ENCODE results near the gene CTSW.

Gene CTSW

GRCh38 chr11:65855927-65856363 is 23.7 kb upstream of the CTSW start:
- DNase-seq (ENCODE audit: low read depth), result no peak

GRCh38 chr11:65856689-65857499 is 22.7 kb upstream of the CTSW start:
- peak; percentile 62 for DNase-seq (ENCODE audit: low read depth)

GRCh38 chr11:65857500-65857852 is 22.2 kb upstream of the CTSW start:
- DNase-seq (ENCODE audit: low read depth), result no peak

GRCh38 chr11:65857853-65858680 is 21.6 kb upstream of the CTSW start, which contains the start of gene CFL1:
TSS of gene CFL1 (minus strand) at chr11:65858180. CDS start at chr11:65858099, 81 bp downstream.
- DNase-seq (ENCODE audit: low read depth), result peak; percentile 96

- DNase-seq (ENCODE audit: low read depth), result no peak
Measured at GRCh38 chr11:65858681-65859087, 21.0 kb upstream of the CTSW start.

GRCh38 chr11:65859095-65859811 is 20.4 kb upstream of the CTSW start:
- DNase-seq (ENCODE audit: low read depth), result peak; percentile 99

GRCh38 chr11:65859812-65860277 is 19.8 kb upstream of the CTSW start:
- DNase-seq (ENCODE audit: low read depth), result no peak

- peak; percentile 99 for DNase-seq (ENCODE audit: low read depth)
Measured at GRCh38 chr11:65860278-65861164, 19.1 kb upstream of the CTSW start, which contains the start of gene MUS81. TSS of gene MUS81 (plus strand) at chr11:65860433. CDS start at chr11:65860754, 321 bp downstream.

- no peak for DNase-seq (ENCODE audit: low read depth)
Measured at GRCh38 chr11:65861165-65861505, 18.5 kb upstream of the CTSW start.

GRCh38 chr11:65861533-65862183 is 18.0 kb upstream of the CTSW start:
- DNase-seq (ENCODE audit: low read depth), result no peak

GRCh38 chr11:65862191-65862735 is 17.4 kb upstream of the CTSW start:
- no peak for DNase-seq (ENCODE audit: low read depth)

- no peak for DNase-seq (ENCODE audit: low read depth)
Measured at GRCh38 chr11:65862941-65863888, 16.4 kb upstream of the CTSW start.

- no peak for DNase-seq (ENCODE audit: low read depth)
Measured at GRCh38 chr11:65863889-65864705, 15.5 kb upstream of the CTSW start.

- DNase-seq (ENCODE audit: low read depth), result no peak
Measured at GRCh38 chr11:65864706-65865471, 14.7 kb upstream of the CTSW start.

- DNase-seq (ENCODE audit: low read depth), result no peak
Measured at GRCh38 chr11:65865550-65866172, 14.0 kb upstream of the CTSW start.

- no peak for DNase-seq (ENCODE audit: low read depth)
Measured at GRCh38 chr11:65866509-65867283, 12.9 kb upstream of the CTSW start.

All from CMK (cell line).